ENCODE data around the gene SPATA21. TPM values are rescaled to one million over a fixed set of nuclear protein-coding genes. Genes with fewer than 3 reads are reported as not detected.

SPATA21 gene
- total RNA-seq, 1 donor from 2014 or later = not detected

GRCh38 chr1:16351456-16351993, 85.7 kb downstream of the SPATA21 start:
- TF ChIP-seq CTCF (IDR thresholded peaks at IDR 0.05; ENCODE audit: unreplicated experiment) = no peak
- Mint-ChIP-seq H3K4me1 (ENCODE audit: unreplicated experiment) (peaks cover 16% of the 10 kb centered on the region), H3K9me3 (ENCODE audit: unreplicated experiment) (no peaks in the 10 kb centered on the region)

GRCh38 chr1:16349847-16350406, 87.3 kb downstream of the SPATA21 start:
- Mint-ChIP-seq H3K4me1 (ENCODE audit: unreplicated experiment) (peaks cover 16% of the 10 kb centered on the region), H3K36me3 (ENCODE audit: low read depth, unreplicated experiment) (peaks cover 7% of the 10 kb centered on the region), H3K27ac (ENCODE audit: unreplicated experiment) (no peak overlapping the region), H3K4me3 (ENCODE audit: unreplicated experiment) (no peak overlapping the region), H3K9me3 (ENCODE audit: unreplicated experiment) (no peaks in the 10 kb centered on the region), H3K27me3 (ENCODE audit: unreplicated experiment) (peaks cover 3% of the 10 kb centered on the region)
- TF ChIP-seq CTCF (IDR thresholded peaks at IDR 0.05; ENCODE audit: unreplicated experiment) = no peak
- DNase-seq (ENCODE audit: low spot score) = no peak

More at GRCh38 chr1:16351456-16351993, 85.7 kb downstream of the SPATA21 start:
- Mint-ChIP-seq H3K27ac (ENCODE audit: unreplicated experiment) (peak overlapping the region; percentile 25), H3K36me3 (ENCODE audit: low read depth, unreplicated experiment) (peaks cover 7% of the 10 kb centered on the region), H3K4me3 (ENCODE audit: unreplicated experiment) (peak overlapping the region; percentile 97), H3K27me3 (ENCODE audit: unreplicated experiment) (peaks cover 3% of the 10 kb centered on the region)
- no peak for DNase-seq (ENCODE audit: low spot score)

Other genes starting within 250 kb of the SPATA21 start
- 14.0 TPM for gene ARHGEF19, start 224.8 kb downstream of the SPATA21 start, total RNA-seq (ENCODE audit: unreplicated experiment)
- 3.6 TPM for gene CPLANE2, start 200.2 kb downstream of the SPATA21 start, total RNA-seq (ENCODE audit: unreplicated experiment)
- 17.2 TPM for gene FBXO42, start 84.9 kb downstream of the SPATA21 start, total RNA-seq (ENCODE audit: unreplicated experiment)
- 127 TPM for gene SZRD1, start 70.2 kb downstream of the SPATA21 start, total RNA-seq (ENCODE audit: unreplicated experiment)
- 192 TPM for gene NECAP2, start 3.3 kb upstream of the SPATA21 start, total RNA-seq (ENCODE audit: unreplicated experiment)
- 3,428 TPM for gene RNU1-1, start 76.9 kb upstream of the SPATA21 start, total RNA-seq (ENCODE audit: unreplicated experiment)
- 41.8 TPM for gene NBPF1, start 176.1 kb upstream of the SPATA21 start, total RNA-seq (ENCODE audit: unreplicated experiment)
- 3,428 TPM for gene RNU1-3, start 229.5 kb upstream of the SPATA21 start, total RNA-seq (ENCODE audit: unreplicated experiment)

Data from endothelial cell (in vitro differentiated cells).